HEK293 (cell line): Measurements from ENCODE around the gene WWOX.

Experiments used
- CTCF ChIA-PET: fragments of 350-600 bp; formaldehyde crosslinking; extraction: SDS; loops from one replicate; lab custom pipeline; 2021; ENCODE audit warnings: antibody characterized with exemption; lab: Yijun Ruan, JAX
- POLR2A ChIA-PET: fragments of 300-600 bp; formaldehyde crosslinking; extraction: SDS; loops from one replicate; lab custom pipeline; 2020; ENCODE audit warnings: antibody characterized with exemption, inconsistent platforms; lab: Yijun Ruan, JAX
- H3K27ac ChIP-seq: fragments of 200-500 bp; sonication (Bioruptor generic); 2 replicates; pipeline ENCODE4 v1.5.1; 2014; ENCODE audit warnings: low read depth, low read length, control low read depth, inconsistent platforms; ENCODE audit errors: extremely low read depth
- H3K36me3 ChIP-seq, 2 experiments: fragments of 200-500 bp in 1 of 2; sonication (Bioruptor generic) in 1 of 2; 1 replicate in 1 of 2; 2 replicates in 1 of 2; pipeline ENCODE4 v1.5.1; 2014 to 2017; ENCODE audit warnings: inconsistent platforms in 2 of 2, low read length in 2 of 2; ENCODE audit not compliant: control insufficient read depth in 2 of 2, insufficient read depth in 1 of 2
- H3K4me1 ChIP-seq: fragments of 200-500 bp; sonication (Bioruptor generic); 2 replicates; pipeline ENCODE4 v1.5.1; 2014; ENCODE audit warnings: mild to moderate bottlenecking, low read length, inconsistent platforms; ENCODE audit not compliant: control insufficient read depth, insufficient read depth
- H3K4me3 ChIP-seq: 2 replicates; pipeline ENCODE4 v1.5.1; 2011; ENCODE audit warnings: low read depth, mild to moderate bottlenecking, control low read depth, low read length, moderate library complexity
- H3K9me3 ChIP-seq: fragments of 200-500 bp; sonication (Bioruptor generic); 2 replicates; pipeline ENCODE4 v1.5.1; 2014; ENCODE audit warnings: low read depth, low read length, inconsistent platforms; ENCODE audit not compliant: control insufficient read depth, insufficient read depth
- BCL6B ChIP-seq: fragments of 450-650 bp; formaldehyde crosslinking; IDR thresholded peaks from 2 replicates; pipeline ENCODE4 v1.5.1; 2017; ENCODE audit warnings: missing biosample characterization, missing genetic modification characterization
- EGR2 ChIP-seq: fragments of 450-650 bp; formaldehyde crosslinking; IDR thresholded peaks from 2 replicates; pipeline ENCODE4 v1.5.1; 2016; ENCODE audit warnings: low read depth, missing biosample characterization, missing genetic modification characterization
- GFI1B ChIP-seq: fragments of 450-650 bp; formaldehyde crosslinking; IDR thresholded peaks from 2 replicates; pipeline ENCODE4 v1.5.1; 2016; ENCODE audit warnings: missing biosample characterization, missing genetic modification characterization
- KLF8 ChIP-seq: fragments of 450-650 bp; formaldehyde crosslinking; IDR thresholded peaks from 2 replicates; pipeline ENCODE4 v1.5.1; 2016; ENCODE audit warnings: missing biosample characterization, missing genetic modification characterization
- SCRT1 ChIP-seq: fragments of 450-650 bp; formaldehyde crosslinking; IDR thresholded peaks from 2 replicates; pipeline ENCODE4 v1.5.1; 2016; ENCODE audit warnings: missing biosample characterization, missing genetic modification characterization, borderline replicate concordance
- SP3 ChIP-seq: fragments of 450-650 bp; formaldehyde crosslinking; IDR thresholded peaks from 2 replicates; pipeline ENCODE4 v1.5.1; 2016; ENCODE audit warnings: missing biosample characterization, missing genetic modification characterization
- TRIM28 ChIP-seq: IDR thresholded peaks from 2 replicates; pipeline ENCODE4 v1.6.1; 2011; ENCODE audit warnings: low read length, control low read depth, borderline replicate concordance
- ZBTB11 ChIP-seq: fragments of 450-650 bp; formaldehyde crosslinking; conservative IDR thresholded peaks from 2 replicates; pipeline ENCODE4 v1.5.1; 2016; ENCODE audit warnings: low read depth, missing biosample characterization, missing genetic modification characterization
- ZBTB20 ChIP-seq: fragments of 450-650 bp; formaldehyde crosslinking; IDR thresholded peaks from 2 replicates; pipeline ENCODE4 v1.5.1; 2016; ENCODE audit warnings: missing biosample characterization, missing genetic modification characterization
- ZEB2 ChIP-seq: fragments of 450-650 bp; formaldehyde crosslinking; IDR thresholded peaks from 2 replicates; pipeline ENCODE4 v1.5.1; 2016; ENCODE audit warnings: missing biosample characterization, missing genetic modification characterization
- ZFP3 ChIP-seq: fragments of 450-650 bp; formaldehyde crosslinking; IDR thresholded peaks from 2 replicates; pipeline ENCODE4 v1.5.1; 2016; ENCODE audit warnings: low read depth, missing biosample characterization, missing genetic modification characterization
- ZNF10 ChIP-seq: fragments of 450-650 bp; formaldehyde crosslinking; IDR thresholded peaks from 2 replicates; pipeline ENCODE4 v1.5.1; 2017; ENCODE audit warnings: missing biosample characterization, missing genetic modification characterization
- ZNF146 ChIP-seq: fragments of 450-650 bp; formaldehyde crosslinking; IDR thresholded peaks from 2 replicates; pipeline ENCODE4 v1.5.1; 2016; ENCODE audit warnings: missing biosample characterization, missing genetic modification characterization
- ZNF214 ChIP-seq: fragments of 450-650 bp; formaldehyde crosslinking; IDR thresholded peaks from 2 replicates; pipeline ENCODE4 v1.5.1; 2017; ENCODE audit warnings: missing biosample characterization, mild to moderate bottlenecking, missing genetic modification characterization, borderline replicate concordance
- ZNF350 ChIP-seq: fragments of 450-650 bp; formaldehyde crosslinking; IDR thresholded peaks from 2 replicates; pipeline ENCODE4 v1.5.0; 2017; ENCODE audit warnings: missing biosample characterization, mild to moderate bottlenecking, missing genetic modification characterization
- ZNF426 ChIP-seq: fragments of 450-650 bp; formaldehyde crosslinking; IDR thresholded peaks from 2 replicates; pipeline ENCODE4 v1.5.1; 2017; ENCODE audit warnings: missing biosample characterization, missing genetic modification characterization, mild to moderate bottlenecking, inconsistent platforms, moderate library complexity
- ZNF48 ChIP-seq: fragments of 450-650 bp; formaldehyde crosslinking; IDR thresholded peaks from 2 replicates; pipeline ENCODE4 v1.5.1; 2016; ENCODE audit warnings: missing biosample characterization, missing genetic modification characterization
- ZNF580 ChIP-seq: fragments of 450-650 bp; formaldehyde crosslinking; IDR thresholded peaks from 2 replicates; pipeline ENCODE4 v1.5.1; 2016; ENCODE audit warnings: missing biosample characterization, missing genetic modification characterization
- ZNF639 ChIP-seq: fragments of 450-650 bp; formaldehyde crosslinking; IDR thresholded peaks from 2 replicates; pipeline ENCODE4 v1.5.1; 2016; ENCODE audit warnings: missing biosample characterization, missing genetic modification characterization
- ZNF654 ChIP-seq: fragments of 450-650 bp; formaldehyde crosslinking; IDR thresholded peaks from 2 replicates; pipeline ENCODE4 v1.5.1; 2016; ENCODE audit warnings: low read depth, missing biosample characterization, missing genetic modification characterization
- ZNF777 ChIP-seq: fragments of 450-650 bp; formaldehyde crosslinking; IDR thresholded peaks from 2 replicates; pipeline ENCODE4 v1.5.1; 2017; ENCODE audit warnings: missing biosample characterization, missing genetic modification characterization, borderline replicate concordance
- ZNF791 ChIP-seq: fragments of 450-650 bp; formaldehyde crosslinking; IDR thresholded peaks from 2 replicates; pipeline ENCODE4 v1.5.1; 2016; ENCODE audit warnings: missing biosample characterization, missing genetic modification characterization

The WWOX gene

GRCh38 chr16:78094998-78095397 lies 4.5 kb upstream of the WWOX start:
- no peak overlapping the region for H3K4me3 ChIP-seq
- TF ChIP-seq SCRT1 (tag by site-specific recombination) (no peak), ZNF48 (tag by site-specific recombination) (no peak), ZNF146 (peak; percentile 61; the same call in 1 of the 2 replicates)
- CTCF ChIA-PET, result interaction anchor here (1.3 kb wide), 1 partner anchor 10 kb away, joined by 8 read pairs; no protein-coding TSS in a partner anchor

GRCh38 chr16:78096386-78096785 lies 3.1 kb upstream of the WWOX start:
- no peaks in the 10 kb centered on the region for H3K9me3 ChIP-seq
- H3K4me1 ChIP-seq, result 0 out of 2 replicates have a peak, but pooled peaks cover 2% of the 10 kb centered on the region
- H3K27ac ChIP-seq, result no peak overlapping the region
- H3K4me3 ChIP-seq, result no peak overlapping the region
- ChIA-PET POLR2A (no interaction called here), CTCF (interaction anchor here (0.7 kb wide), 1 partner anchor 794 kb away, joined by 4 read pairs; no protein-coding TSS in a partner anchor)
- no peak for TF ChIP-seq BCL6B (tag by site-specific recombination)
- TF ChIP-seq ZNF580 (tag by site-specific recombination), result no peak
- TF ChIP-seq ZNF426 (tag by site-specific recombination), result no peak
- no peak for TF ChIP-seq KLF8 (tag by site-specific recombination)
- TF ChIP-seq GFI1B (tag by site-specific recombination), result no peak
- no peaks in the 10 kb centered on the region for H3K36me3 ChIP-seq

More at GRCh38 chr16:78094998-78095397, 4.5 kb upstream of the WWOX start:
- H3K27ac ChIP-seq, result no peak overlapping the region
- H3K9me3 ChIP-seq, result no peaks in the 10 kb centered on the region
- POLR2A ChIA-PET, result no interaction called here
- H3K4me1 ChIP-seq, result 0 out of 2 replicates have a peak, but pooled peaks cover 2% of the 10 kb centered on the region
- no peaks in the 10 kb centered on the region for H3K36me3 ChIP-seq

GRCh38 chr16:78097548-78097947 lies 1.9 kb upstream of the WWOX start:
- peaks cover 0 to 8% of the 10 kb centered on the region in 2 experiments; a peak in 1 of 3 replicates for H3K36me3 ChIP-seq
- H3K9me3 ChIP-seq, result no peaks in the 10 kb centered on the region
- no peak overlapping the region for H3K27ac ChIP-seq
- ChIA-PET POLR2A (no interaction called here), CTCF (no interaction called here)
- TF ChIP-seq ZNF654 (tag by site-specific recombination) (no peak), ZNF639 (tag by site-specific recombination) (no peak), ZNF10 (tag by site-specific recombination) (no peak), EGR2 (tag by site-specific recombination) (no peak), ZNF350 (tag by site-specific recombination) (no peak), ZFP3 (tag by site-specific recombination) (no peak), ZNF777 (tag by site-specific recombination) (no peak)
- H3K4me3 ChIP-seq, result no peak overlapping the region
- 0 out of 2 replicates have a peak, but pooled peaks cover 2% of the 10 kb centered on the region for H3K4me1 ChIP-seq

- CTCF ChIA-PET, result no interaction called here
- POLR2A ChIA-PET, result no interaction called here
- TF ChIP-seq TRIM28 (no peak), ZNF791 (tag by site-specific recombination) (no peak), SP3 (tag by site-specific recombination) (no peak), ZEB2 (no peak), ZNF214 (tag by site-specific recombination) (no peak), ZBTB11 (tag by site-specific recombination) (no peak), ZBTB20 (tag by site-specific recombination) (no peak)
Measured at GRCh38 chr16:78098087-78098486, 1.4 kb upstream of the WWOX start.

More at GRCh38 chr16:78098087-78098486, 1.4 kb upstream of the WWOX start:
- H3K4me3 ChIP-seq, result no peak overlapping the region
- H3K9me3 ChIP-seq, result no peaks in the 10 kb centered on the region
- peaks cover 0 to 8% of the 10 kb centered on the region in 2 experiments; a peak in 1 of 3 replicates for H3K36me3 ChIP-seq
- H3K27ac ChIP-seq, result no peak overlapping the region
- 0 out of 2 replicates have a peak, but pooled peaks cover 2% of the 10 kb centered on the region for H3K4me1 ChIP-seq
